Smooth muscle cell (in vitro differentiated cells): ENCODE data around the gene ALG11. TPM values are rescaled to one million over a fixed set of nuclear protein-coding genes. Genes with fewer than 3 reads are reported as not detected.

ENCODE experiments used
- DNase-seq: peaks from one replicate; lab custom pipeline; 2025; ENCODE audit not compliant: unreplicated experiment; lab: John Stamatoyannopoulos, UW
- H2AFZ ChIP-seq: fragments of 200-600 bp; sonication (generic); 2 replicates; pipeline ENCODE4 v1.6.0; 2016; ENCODE audit warnings: antibody characterized with exemption, low read depth, mild to moderate bottlenecking
- H3F3A ChIP-seq: fragments of 200-600 bp; sonication (generic); 2 replicates; pipeline ENCODE4 v1.6.0; 2017; ENCODE audit warnings: antibody characterized with exemption, low read depth
- H3K27ac ChIP-seq: fragments of 200-600 bp; sonication (generic); 2 replicates; pipeline ENCODE4 v1.5.1; 2016; ENCODE audit warnings: low read depth, mild to moderate bottlenecking
- H3K27me3 ChIP-seq: fragments of 200-600 bp; sonication (generic); 2 replicates; pipeline ENCODE4 v1.6.1; 2016; ENCODE audit warnings: low read depth, mild to moderate bottlenecking
- H3K36me3 ChIP-seq: fragments of 200-600 bp; sonication (generic); 2 replicates; pipeline ENCODE4 v1.5.1; 2016; ENCODE audit warnings: low read depth
- H3K4me1 ChIP-seq: fragments of 200-600 bp; sonication (generic); 2 replicates; pipeline ENCODE4 v1.5.1; 2016; ENCODE audit warnings: low read depth
- H3K4me2 ChIP-seq: fragments of 200-600 bp; sonication (generic); 2 replicates; pipeline ENCODE4 v1.6.0; 2016; ENCODE audit warnings: mild to moderate bottlenecking
- H3K4me3 ChIP-seq: fragments of 200-600 bp; sonication (generic); 2 replicates; pipeline ENCODE4 v1.5.1; 2016; ENCODE audit warnings: mild to moderate bottlenecking
- H3K79me2 ChIP-seq: fragments of 200-600 bp; sonication (generic); 2 replicates; pipeline ENCODE4 v1.6.0; 2016; ENCODE audit warnings: low read depth, mild to moderate bottlenecking
- H3K9ac ChIP-seq: fragments of 200-600 bp; sonication (generic); 2 replicates; pipeline ENCODE4 v1.6.0; 2016; ENCODE audit warnings: low read depth
- H3K9me3 ChIP-seq: fragments of 200-600 bp; sonication (generic); replicated peaks from 2 replicates; pipeline ENCODE4 v1.5.1; 2016; ENCODE audit warnings: low read depth
- H4K20me1 ChIP-seq: fragments of 200-600 bp; sonication (generic); 2 replicates; pipeline ENCODE4 v1.6.0; 2016; ENCODE audit warnings: low read depth
- CTCF ChIP-seq: fragments of 200-600 bp; sonication (generic); IDR thresholded peaks from 2 replicates; pipeline ENCODE4 v1.5.1; 2017; ENCODE audit warnings: borderline replicate concordance, mild to moderate bottlenecking, antibody characterized with exemption; ENCODE audit not compliant: insufficient read depth, poor library complexity, severe bottlenecking
- WGBS: methylation state at CpG from one replicate; pipeline ENCODE4 v1.1.7; 2016; ENCODE audit warnings: low lambda C conversion rate; 5-methylcytosine and 5-hydroxymethylcytosine counted together
- polyA plus RNA-seq: library from polyadenylated mRNA; unstranded; fragments of >200 nt; fragmentation: Nextera tagmentation; extraction: Ambion mirVana; gene quantifications from 2 replicates; pipeline ENCODE4 v1.2.1, GENCODE V29; 2016
- total RNA-seq: library from RNA; depleted of rRNA; stranded (reverse); fragments of >200 nt; gene quantifications from 2 replicates; pipeline ENCODE4 v1.2.3, GENCODE V29; 2014

ALG11 gene
- total and polyA plus RNA-seq, 2 experiments from 2014 or later = 28.4 to 34.7 TPM

DNA sequence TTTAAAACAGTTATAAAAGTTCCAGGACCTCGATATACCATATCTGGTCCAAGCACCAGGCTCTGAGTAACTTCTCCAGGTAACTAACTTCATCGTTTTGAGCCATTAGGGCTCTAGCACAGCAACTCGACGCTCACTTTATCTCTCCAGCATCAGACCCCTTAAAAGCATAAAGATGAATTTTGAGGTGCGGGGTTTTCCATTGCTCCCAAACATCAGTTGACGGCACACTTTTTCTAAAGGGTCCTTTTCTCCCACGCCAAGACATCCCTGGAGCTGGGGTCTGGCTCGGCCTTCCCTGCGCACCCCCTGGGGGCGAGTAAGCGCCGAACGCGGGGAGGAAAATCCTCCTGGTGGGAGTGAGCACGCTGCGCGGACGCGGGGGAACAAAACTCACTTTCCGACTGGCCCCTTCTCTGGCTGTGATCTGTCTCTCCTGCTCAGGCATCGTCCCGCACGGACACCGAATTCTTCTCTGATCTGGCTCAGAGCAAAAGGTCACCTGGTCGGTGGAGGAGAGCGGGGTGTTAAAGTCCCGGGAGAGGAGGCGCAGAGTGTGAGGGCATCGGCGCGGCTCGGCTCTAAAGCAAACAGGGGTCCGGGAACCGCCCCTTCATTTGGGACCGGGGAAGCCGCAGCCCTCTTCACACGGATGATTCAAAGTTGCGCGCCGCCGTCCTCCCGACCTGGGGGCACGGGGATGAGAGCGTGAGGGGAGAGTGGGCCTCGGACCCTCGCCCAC, 1.1 kb upstream of the ALG11 start, which contains the start of gene ATP7B:
Gene ATP7B (minus strand): TSS at position 561 of the 742 bp plus-strand sequence. CDS start 113 bp downstream, at position 448.
- peak within 1 kb of the TSS; percentile 99 for H3K4me2 ChIP-seq
- no peaks in the 10 kb centered on the region for H3F3A ChIP-seq
- peaks cover 8% of the 10 kb centered on the region for H4K20me1 ChIP-seq
- peak within 1 kb of the TSS; percentile 78 for H3K27ac ChIP-seq
- H3K9ac ChIP-seq = peak within 1 kb of the TSS; percentile 92
- peak; percentile 59 for DNase-seq
- 3% methylated on average over 44 of the region's 46 CpGs for WGBS
- peak within 1 kb of the TSS; percentile 93 for H2AFZ ChIP-seq
- H3K27me3 ChIP-seq = no peaks in the 10 kb centered on the region
- H3K9me3 ChIP-seq = no peaks in the 10 kb centered on the region
- peaks cover 97% of the 10 kb centered on the region for H3K79me2 ChIP-seq
- H3K36me3 ChIP-seq = no peaks in the 10 kb centered on the region
- TF ChIP-seq CTCF = peak; percentile 18
- H3K4me1 ChIP-seq = peaks cover 17% of the 10 kb centered on the region
- peak within 1 kb of the TSS; percentile 94 for H3K4me3 ChIP-seq

DNA sequence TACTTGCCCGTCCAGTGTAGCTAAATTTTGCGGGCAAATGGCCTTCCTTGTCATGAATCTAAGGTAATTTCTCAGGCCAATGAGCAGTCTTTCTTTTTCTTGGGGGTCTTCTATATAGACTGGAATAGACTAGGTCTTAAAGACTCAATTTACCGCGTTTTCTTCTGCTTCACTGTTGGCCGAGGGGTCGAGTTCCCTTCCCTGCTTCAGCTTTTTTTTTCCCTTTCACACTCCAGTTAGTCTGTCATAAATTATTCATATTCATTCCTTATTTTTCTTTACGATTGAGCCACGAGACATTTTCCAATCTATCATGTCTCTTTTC, 276 bp downstream of the ALG11 start:
- Histone ChIP-seq H3K4me2 (peak overlapping the region; percentile 99), H3F3A (no peaks in the 10 kb centered on the region), H3K4me1 (peaks cover 17% of the 10 kb centered on the region), H2AFZ (peak overlapping the region; percentile 87), H3K27ac (peak overlapping the region; percentile 78), H3K36me3 (peaks cover under 1% of the 10 kb centered on the region), H3K9ac (peak overlapping the region; percentile 92), H3K9me3 (no peaks in the 10 kb centered on the region), H4K20me1 (peaks cover 20% of the 10 kb centered on the region), H3K79me2 (peaks cover 96% of the 10 kb centered on the region), H3K4me3 (peak overlapping the region; percentile 94), H3K27me3 (no peaks in the 10 kb centered on the region)
- DNase-seq = no peak
- 1% methylated on average over 8 of the region's 8 CpGs for WGBS
- no peak for TF ChIP-seq CTCF

DNA sequence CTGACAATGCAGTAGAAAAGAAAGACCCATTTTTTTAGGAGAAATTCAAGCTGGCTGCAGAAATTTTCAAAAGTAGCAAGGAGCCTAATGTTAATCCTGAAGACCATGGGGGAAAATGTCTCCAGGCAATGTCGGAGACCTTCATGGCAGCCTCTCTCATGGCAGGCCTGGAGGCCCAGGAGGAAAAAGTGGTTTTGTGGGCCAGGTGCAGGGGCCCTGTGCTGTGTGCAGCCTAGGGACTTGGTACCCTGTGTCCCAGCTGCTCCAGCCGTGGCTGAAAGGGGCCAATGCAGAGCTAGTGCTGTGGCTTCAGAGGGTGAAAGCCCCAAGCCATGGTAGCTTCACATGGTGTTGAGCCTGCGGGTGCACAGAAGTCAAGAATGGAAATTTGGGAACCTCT, 4.1 kb downstream of the ALG11 start:
- Histone ChIP-seq H3K4me2 (no peak overlapping the region), H3K27ac (no peak overlapping the region), H3K9ac (no peak overlapping the region), H3F3A (no peaks in the 10 kb centered on the region), H3K36me3 (peaks cover 12% of the 10 kb centered on the region), H3K27me3 (no peaks in the 10 kb centered on the region), H3K9me3 (no peaks in the 10 kb centered on the region), H4K20me1 (peaks cover 30% of the 10 kb centered on the region), H3K79me2 (peaks cover 79% of the 10 kb centered on the region), H3K4me3 (no peak overlapping the region), H3K4me1 (peaks cover 11% of the 10 kb centered on the region), H2AFZ (no peak overlapping the region)
- no peak for TF ChIP-seq CTCF
- no peak for DNase-seq
- 95% methylated on average over 3 of the region's 3 CpGs for WGBS

DNA sequence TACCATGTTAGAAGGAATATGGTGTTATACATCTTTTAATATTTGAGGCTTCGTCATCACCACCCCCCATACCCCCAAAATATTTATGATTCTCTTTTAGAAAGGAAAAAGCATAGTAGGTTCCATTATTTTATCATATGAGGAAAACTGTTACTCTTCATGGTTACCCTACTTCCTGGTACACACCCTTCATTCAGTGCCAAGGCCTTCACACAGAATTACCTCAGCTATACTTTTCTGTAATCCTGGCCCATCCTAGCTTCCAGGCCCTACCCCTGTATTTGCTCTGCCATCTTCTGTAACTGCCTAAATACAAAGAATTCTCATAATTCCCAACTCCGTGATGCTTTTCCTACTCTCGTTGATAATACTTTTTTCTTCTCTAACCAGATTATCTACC, 8.0 kb downstream of the ALG11 start:
- no peak overlapping the region for H2AFZ ChIP-seq
- peaks cover 29% of the 10 kb centered on the region for H3K36me3 ChIP-seq
- H3F3A ChIP-seq = no peaks in the 10 kb centered on the region
- H4K20me1 ChIP-seq = peaks cover 26% of the 10 kb centered on the region
- no peak overlapping the region for H3K4me2 ChIP-seq
- TF ChIP-seq CTCF = no peak
- no peaks in the 10 kb centered on the region for H3K4me1 ChIP-seq
- no peak overlapping the region for H3K4me3 ChIP-seq
- H3K27me3 ChIP-seq = no peaks in the 10 kb centered on the region
- H3K79me2 ChIP-seq = peaks cover 60% of the 10 kb centered on the region
- no peak overlapping the region for H3K27ac ChIP-seq
- no peaks in the 10 kb centered on the region for H3K9me3 ChIP-seq
- DNase-seq = no peak
- H3K9ac ChIP-seq = no peak overlapping the region
- WGBS = 95% methylated on average over 3 of the region's 3 CpGs
